GM12891 (cell line): Measurements from ENCODE around the gene PTPRN2.

ENCODE experiments used
- PAX5 ChIP-seq: IDR thresholded peaks from 2 replicates; pipeline ENCODE4 v1.6.1; 2011; ENCODE audit warnings: low read length, moderate library complexity, mild to moderate bottlenecking; ENCODE audit not compliant: insufficient read depth, severe bottlenecking
- POLR2A ChIP-seq: IDR thresholded peaks from 2 replicates; pipeline ENCODE4 v1.6.1; 2011; ENCODE audit warnings: low read depth, low read length, control low read depth
- POLR2AphosphoS5 ChIP-seq: IDR thresholded peaks from 2 replicates; pipeline ENCODE4 v1.6.1; 2011; ENCODE audit warnings: low read depth, low read length, control low read depth

- TF ChIP-seq PAX5 (no peak), POLR2A (no peak), POLR2AphosphoS5 (no peak)
These were observed 1057.7 kb downstream of the PTPRN2 start for GRCh38 chr7:157529768-157530560.
